Neuronal stem cell (in vitro differentiated cells): ENCODE data around the gene AMPD3.

Source experiments
- DNase-seq: peaks from one replicate; pipeline ENCODE4 v3.0.0-alpha.2; 2013; ENCODE audit warnings: low spot score
- H2AFZ ChIP-seq: one replicate; pipeline ENCODE4 v1.6.1; 2013; ENCODE audit warnings: mild to moderate bottlenecking, low read length, inconsistent platforms
- H2AK5ac ChIP-seq: 2 replicates; pipeline ENCODE4 v1.6.1; 2013; ENCODE audit warnings: low read depth, mild to moderate bottlenecking, inconsistent platforms, low read length, moderate library complexity, mixed read lengths
- H2BK120ac ChIP-seq: 2 replicates; pipeline ENCODE4 v1.6.1; 2013; ENCODE audit warnings: low read depth, mild to moderate bottlenecking, inconsistent platforms, low read length, moderate library complexity, mixed read lengths
- H2BK12ac ChIP-seq: one replicate; pipeline ENCODE4 v1.6.1; 2013; ENCODE audit warnings: low read length, inconsistent platforms
- H2BK15ac ChIP-seq: 2 replicates; pipeline ENCODE4 v1.6.1; 2013; ENCODE audit warnings: mild to moderate bottlenecking, low read length, inconsistent platforms, mixed read lengths
- H2BK5ac ChIP-seq: one replicate; pipeline ENCODE4 v1.6.1; 2013; ENCODE audit warnings: inconsistent platforms, mild to moderate bottlenecking, low read length, moderate library complexity
- H3K14ac ChIP-seq: one replicate; pipeline ENCODE4 v1.6.1; 2013; ENCODE audit warnings: low read length, inconsistent platforms
- H3K18ac ChIP-seq: 2 replicates; pipeline ENCODE4 v1.6.1; 2013; ENCODE audit warnings: low read length, inconsistent platforms
- H3K23ac ChIP-seq: 2 replicates; pipeline ENCODE4 v1.6.1; 2013; ENCODE audit warnings: low read depth, mild to moderate bottlenecking, mixed read lengths, low read length, inconsistent platforms; ENCODE audit not compliant: poor library complexity
- H3K27ac ChIP-seq: replicated peaks from 3 replicates; pipeline ENCODE4 v1.5.1; 2013; ENCODE audit warnings: low read length, inconsistent platforms
- H3K27me3 ChIP-seq, 3 experiments: 2 replicates each; pipeline ENCODE4 v1.6.1; 2013; ENCODE audit warnings: low read length in 3 of 3, mild to moderate bottlenecking in 2 of 3, inconsistent platforms in 1 of 3, low read depth in 1 of 3, mixed read lengths in 1 of 3, moderate library complexity in 1 of 3; ENCODE audit not compliant: control insufficient read depth in 3 of 3, insufficient read depth in 3 of 3
- H3K36me3 ChIP-seq, 2 donors: replicated peaks in 1 of 2; 2 replicates each; pipeline ENCODE4 v1.6.1; 2013; ENCODE audit warnings: low read length in 2 of 2; ENCODE audit not compliant: control insufficient read depth in 2 of 2, insufficient read depth in 2 of 2
- H3K4ac ChIP-seq: 2 replicates; pipeline ENCODE4 v1.6.1; 2013; ENCODE audit warnings: inconsistent platforms, mild to moderate bottlenecking, low read length, moderate library complexity
- H3K4me1 ChIP-seq, 2 donors: 1 replicate in 1 of 2; 2 replicates in 1 of 2; pipeline ENCODE4 v1.6.1; 2013; ENCODE audit warnings: low read length in 2 of 2, low read depth in 1 of 2; ENCODE audit not compliant: control insufficient read depth in 2 of 2, insufficient read depth in 1 of 2
- H3K4me2 ChIP-seq: one replicate; pipeline ENCODE4 v1.6.1; 2013; ENCODE audit warnings: mild to moderate bottlenecking, low read length, inconsistent platforms; ENCODE audit not compliant: insufficient read depth, poor library complexity, severe bottlenecking
- H3K4me3 ChIP-seq, 2 donors: 2 replicates each; pipeline ENCODE4 v1.5.1; 2013; ENCODE audit warnings: low read length in 2 of 2, mild to moderate bottlenecking in 2 of 2, inconsistent platforms in 1 of 2, moderate library complexity in 1 of 2
- H3K79me1 ChIP-seq: one replicate; pipeline ENCODE4 v1.6.1; 2013; ENCODE audit warnings: low read depth, mild to moderate bottlenecking, inconsistent platforms, low read length, moderate library complexity
- H3K9ac ChIP-seq: one replicate; pipeline ENCODE4 v1.6.1; 2013; ENCODE audit warnings: mild to moderate bottlenecking, low read depth, low read length, inconsistent platforms; ENCODE audit not compliant: poor library complexity
- H3K9me3 ChIP-seq, 2 donors: replicated peaks in 1 of 2; 2 replicates each; pipeline versions ENCODE3 to v1.6.1; 2013; ENCODE audit warnings: low read length in 2 of 2, mild to moderate bottlenecking in 2 of 2, inconsistent platforms in 1 of 2, low read depth in 1 of 2, mixed read lengths in 1 of 2, moderate library complexity in 1 of 2; ENCODE audit not compliant: control insufficient read depth in 2 of 2, insufficient read depth in 1 of 2
- H4K8ac ChIP-seq: one replicate; pipeline ENCODE4 v1.6.1; 2013; ENCODE audit warnings: low read depth, mild to moderate bottlenecking, inconsistent platforms, low read length, moderate library complexity
- H4K91ac ChIP-seq: one replicate; pipeline ENCODE4 v1.6.1; 2013; ENCODE audit warnings: low read length, low read depth, mild to moderate bottlenecking, inconsistent platforms; ENCODE audit not compliant: poor library complexity
- WGBS, 2 donors: extraction: QIAGEN DNeasy Blood & Tissue Kit; methylation state at CpG; one replicate each; pipeline ENCODE4 v1.1.7; 2013; ENCODE audit warnings: missing lambda C conversion rate in 2 of 2, mixed read lengths in 1 of 2; ENCODE audit not compliant: insufficient read length in 2 of 2, insufficient replicate concordance in 1 of 2; ENCODE audit errors: extremely low coverage in 2 of 2; 5-methylcytosine and 5-hydroxymethylcytosine counted together

Gene AMPD3

DNA sequence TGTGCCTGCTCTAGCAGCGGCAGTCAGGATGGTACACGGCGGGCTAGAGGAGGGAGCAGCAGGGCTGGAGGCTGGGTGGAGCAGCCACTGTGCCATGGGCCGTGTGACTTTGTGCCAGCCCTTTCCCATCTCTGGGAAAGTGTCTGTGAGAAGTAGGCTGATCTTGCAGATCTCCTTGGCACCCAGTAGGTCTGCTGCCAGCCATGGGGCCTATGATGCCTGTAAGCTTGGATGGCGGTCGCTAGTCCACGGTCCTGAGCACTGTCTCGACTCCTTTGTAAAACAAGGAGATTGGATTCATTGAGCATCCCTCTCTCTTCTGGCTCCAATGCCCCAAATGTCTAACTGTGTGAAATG lies 22.6 kb downstream of the AMPD3 start:
- H3K4ac ChIP-seq: peak overlapping the region; percentile 28
- WGBS, 2 donors: no CpG with 5 or more reads among the region's 8 CpGs
- no peak overlapping the region for H2BK15ac ChIP-seq
- H3K79me1 ChIP-seq: no peaks in the 10 kb centered on the region
- H3K4me2 ChIP-seq: no peak overlapping the region
- no peak overlapping the region for H3K27ac ChIP-seq
- no peak overlapping the region for H3K9ac ChIP-seq
- DNase-seq: no peak
- H3K27me3 ChIP-seq: no peaks in the 10 kb centered on the region
- no peak overlapping the region for H2BK120ac ChIP-seq
- no peak overlapping the region for H4K8ac ChIP-seq
- H3K36me3 ChIP-seq: no peaks in the 10 kb centered on the region
- no peak overlapping the region for H2AFZ ChIP-seq
- H2AK5ac ChIP-seq: no peak overlapping the region
- H3K4me3 ChIP-seq: no peak overlapping the region
- H3K4me1 ChIP-seq: no peaks in the 10 kb centered on the region
- peak overlapping the region; percentile 24 for H3K18ac ChIP-seq
- no peaks in the 10 kb centered on the region for H3K9me3 ChIP-seq
- H2BK12ac ChIP-seq: no peak overlapping the region
- no peak overlapping the region for H2BK5ac ChIP-seq
- peak overlapping the region; percentile 14 for H3K14ac ChIP-seq
- H3K23ac ChIP-seq: no peak overlapping the region
- H4K91ac ChIP-seq: no peak overlapping the region

DNA sequence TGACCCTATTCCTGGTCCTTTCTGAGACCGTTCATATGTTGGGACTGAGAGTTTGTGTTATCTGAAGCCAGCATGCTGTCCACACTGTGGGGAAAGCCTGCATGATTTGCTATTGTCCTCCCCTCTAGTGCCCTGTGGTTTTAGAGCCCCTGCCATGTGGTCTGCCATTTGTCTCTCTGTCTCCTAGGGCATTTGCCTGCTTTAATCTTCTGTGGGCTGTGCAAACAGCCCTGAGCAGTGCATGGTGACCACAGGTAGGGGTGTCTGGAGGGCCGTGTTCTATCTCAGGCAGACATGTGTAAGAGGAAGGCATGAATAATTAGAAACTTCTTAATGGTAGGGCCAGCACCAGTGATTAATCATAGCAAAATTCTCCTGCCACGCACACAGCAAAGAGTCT lies 23.0 kb downstream of the AMPD3 start:
- no peak overlapping the region for H3K18ac ChIP-seq
- no peak for DNase-seq
- no peaks in the 10 kb centered on the region for H3K9me3 ChIP-seq
- no peak overlapping the region for H2BK15ac ChIP-seq
- no peaks in the 10 kb centered on the region for H3K36me3 ChIP-seq
- H3K14ac ChIP-seq: no peak overlapping the region
- no peak overlapping the region for H4K8ac ChIP-seq
- H2BK120ac ChIP-seq: no peak overlapping the region
- no peak overlapping the region for H3K4me3 ChIP-seq
- H2AFZ ChIP-seq: no peak overlapping the region
- H3K4me2 ChIP-seq: no peak overlapping the region
- H3K23ac ChIP-seq: no peak overlapping the region
- H3K79me1 ChIP-seq: no peaks in the 10 kb centered on the region
- H2BK5ac ChIP-seq: no peak overlapping the region
- no peak overlapping the region for H3K27ac ChIP-seq
- no peak overlapping the region for H2BK12ac ChIP-seq
- no peak overlapping the region for H4K91ac ChIP-seq
- H3K4ac ChIP-seq: no peak overlapping the region
- no peak overlapping the region for H2AK5ac ChIP-seq
- no peaks in the 10 kb centered on the region for H3K4me1 ChIP-seq
- no peaks in the 10 kb centered on the region for H3K27me3 ChIP-seq
- H3K9ac ChIP-seq: no peak overlapping the region
- WGBS, 2 donors: no CpG with 5 or more reads among the region's 3 CpGs

DNA sequence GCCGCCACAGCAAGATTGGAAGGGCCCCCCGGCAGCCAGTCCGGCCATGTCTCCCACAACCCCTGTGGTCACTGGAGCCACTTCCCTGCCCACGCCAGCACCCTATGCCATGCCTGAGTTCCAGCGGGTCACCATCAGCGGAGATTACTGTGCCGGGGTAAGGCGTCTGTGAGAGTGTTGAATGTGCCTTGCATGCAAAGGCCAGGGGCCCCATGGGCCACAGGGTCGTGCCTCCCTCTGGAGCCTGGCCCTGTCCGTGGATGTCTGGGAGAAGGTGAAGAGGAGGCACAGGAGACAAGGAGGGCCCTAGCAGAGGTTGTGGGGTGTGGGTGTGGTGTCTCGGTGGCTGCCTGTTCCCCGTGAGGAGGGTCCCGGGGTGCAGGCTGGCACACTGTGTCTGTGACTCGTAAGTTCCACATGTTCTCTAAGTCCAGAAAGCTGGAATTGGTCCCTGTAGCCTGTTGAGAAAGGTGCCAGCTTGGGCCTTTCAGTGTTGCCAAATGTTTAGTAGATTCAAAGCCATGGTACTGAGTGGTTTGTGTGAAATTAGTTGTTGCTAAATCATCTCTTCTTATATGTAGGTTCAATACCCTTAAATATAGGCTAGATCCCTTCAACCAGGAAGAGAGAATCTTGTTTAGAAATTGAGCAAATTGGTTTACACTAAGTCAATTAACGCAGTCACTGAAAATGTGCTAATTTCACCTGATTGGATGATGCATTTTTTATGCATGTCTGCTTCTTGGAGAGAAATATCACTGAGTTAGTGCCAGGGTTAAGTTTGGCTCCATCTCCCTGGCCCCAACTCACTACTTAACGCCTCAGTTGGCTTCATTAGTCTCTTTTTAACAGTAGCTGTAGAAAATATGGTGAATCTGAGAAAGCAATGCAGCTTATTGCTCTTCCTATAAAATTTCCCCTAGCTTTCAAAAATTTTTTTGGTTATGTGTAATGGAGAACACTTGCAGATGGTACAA lies 23.8 kb downstream of the AMPD3 start:
- DNase-seq: no peak
- H3K27ac ChIP-seq: no peak overlapping the region
- H3K36me3 ChIP-seq: no peaks in the 10 kb centered on the region
- no peaks in the 10 kb centered on the region for H3K79me1 ChIP-seq
- H3K4me1 ChIP-seq: no peaks in the 10 kb centered on the region
- peak overlapping the region; percentile 42 for H3K14ac ChIP-seq
- H3K18ac ChIP-seq: peak overlapping the region; percentile 30
- no peak overlapping the region for H2AK5ac ChIP-seq
- H3K23ac ChIP-seq: no peak overlapping the region
- H4K91ac ChIP-seq: no peak overlapping the region
- no peak overlapping the region for H2BK12ac ChIP-seq
- H4K8ac ChIP-seq: peak overlapping the region; percentile 4
- H2BK5ac ChIP-seq: no peak overlapping the region
- no peak overlapping the region for H3K4ac ChIP-seq
- H2AFZ ChIP-seq: no peak overlapping the region
- no peak overlapping the region for H2BK120ac ChIP-seq
- no peaks in the 10 kb centered on the region for H3K9me3 ChIP-seq
- H2BK15ac ChIP-seq: no peak overlapping the region
- H3K9ac ChIP-seq: no peak overlapping the region
- no CpG with 5 or more reads among the region's 16 CpGs for WGBS, 2 donors
- no peak overlapping the region for H3K4me3 ChIP-seq
- no peaks in the 10 kb centered on the region for H3K27me3 ChIP-seq
- H3K4me2 ChIP-seq: no peak overlapping the region

DNA sequence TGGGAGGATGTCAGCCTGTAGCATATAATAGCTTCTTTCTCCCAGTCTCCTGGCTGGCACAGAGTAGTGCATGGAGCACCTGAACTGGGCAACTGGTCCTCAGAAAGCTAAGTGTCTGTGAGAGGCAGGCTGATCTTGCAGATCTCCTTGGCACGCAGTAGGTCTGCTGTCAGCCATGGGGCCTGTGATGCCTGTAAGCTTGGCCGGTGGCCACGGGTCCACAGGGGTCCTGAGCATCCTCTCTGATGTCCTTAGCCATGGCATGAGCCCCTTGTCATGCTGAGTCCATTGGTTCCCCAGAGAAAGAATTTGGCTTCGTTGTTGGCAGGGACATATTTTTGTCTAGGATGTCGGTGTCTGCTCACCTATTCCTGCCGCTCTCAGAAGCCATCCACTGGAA lies 25.0 kb downstream of the AMPD3 start:
- no peak overlapping the region for H3K14ac ChIP-seq
- H2BK15ac ChIP-seq: no peak overlapping the region
- no peak overlapping the region for H3K4ac ChIP-seq
- H3K27ac ChIP-seq: no peak overlapping the region
- H3K4me3 ChIP-seq: no peak overlapping the region
- H2BK12ac ChIP-seq: no peak overlapping the region
- no peak overlapping the region for H4K91ac ChIP-seq
- H2AFZ ChIP-seq: no peak overlapping the region
- no peak for DNase-seq
- H3K9me3 ChIP-seq: no peaks in the 10 kb centered on the region
- H2AK5ac ChIP-seq: no peak overlapping the region
- no CpG with 5 or more reads among the region's 6 CpGs for WGBS, 2 donors
- no peak overlapping the region for H3K23ac ChIP-seq
- no peak overlapping the region for H4K8ac ChIP-seq
- H3K18ac ChIP-seq: no peak overlapping the region
- no peak overlapping the region for H2BK5ac ChIP-seq
- H3K36me3 ChIP-seq: no peaks in the 10 kb centered on the region
- H3K27me3 ChIP-seq: no peaks in the 10 kb centered on the region
- H3K9ac ChIP-seq: no peak overlapping the region
- no peaks in the 10 kb centered on the region for H3K79me1 ChIP-seq
- H3K4me2 ChIP-seq: no peak overlapping the region
- no peaks in the 10 kb centered on the region for H3K4me1 ChIP-seq
- no peak overlapping the region for H2BK120ac ChIP-seq
